Embryonic facial prominence (tissue), 1 donor: ENCODE data around the gene AIP.
"Not testable (repeated sequence)": the region's sequence is repeated elsewhere in the genome, so short reads cannot be mapped to it uniquely, and the experiment has no call there.

ENCODE experiments used
- DNase-seq: peaks from one replicate; pipeline ENCODE4 v3.0.0-alpha.2; 2016; ENCODE audit errors: extremely low spot score

Gene AIP

GRCh38 chr11:67507242-67507863, 24.5 kb downstream of the AIP start:
- no peak for DNase-seq

DNA sequence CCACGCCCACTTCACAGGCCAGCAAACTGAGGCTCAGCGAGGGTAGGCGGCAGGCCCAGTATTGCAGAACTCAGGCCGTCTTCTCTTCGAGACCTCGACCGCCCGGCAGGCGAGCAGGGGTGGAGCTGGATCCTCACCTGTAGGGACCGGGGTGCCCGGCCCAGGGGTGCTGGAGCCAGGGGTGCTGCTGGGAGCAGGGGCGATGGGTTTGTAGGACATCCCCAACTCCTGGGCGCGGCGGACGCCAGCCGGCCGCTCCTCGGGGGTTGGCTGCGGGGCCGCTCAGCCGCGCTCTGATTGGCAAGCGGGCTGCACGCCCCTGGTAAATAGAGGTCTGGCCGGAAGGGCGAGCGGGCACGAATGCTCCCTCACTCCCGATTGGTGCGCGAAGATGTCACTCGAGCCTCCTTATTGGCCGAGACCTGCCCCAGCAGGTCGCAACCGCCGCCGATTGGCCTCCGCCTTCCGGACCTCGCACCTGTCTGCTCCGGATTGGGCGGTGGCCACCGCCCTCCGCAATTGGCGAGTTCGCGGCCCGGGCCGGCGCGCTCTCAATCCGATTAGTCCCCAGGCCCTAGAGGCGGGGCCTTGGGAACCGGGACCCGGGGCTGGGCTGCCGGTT, 25.1 kb downstream of the AIP start, which contains the start of gene CDK2AP2:
CDK2AP2 (minus strand) TSS at position 299 of the 622 bp plus-strand sequence; CDS start at position 219, 80 bp downstream.
- peak; percentile 90 for DNase-seq

GRCh38 chr11:67508486-67509121, 25.8 kb downstream of the AIP start:
- peak; percentile 92 for DNase-seq

- no peak for DNase-seq
Measured at GRCh38 chr11:67510023-67510345, 27.2 kb downstream of the AIP start.

- DNase-seq = not testable (repeated sequence)
Measured at GRCh38 chr11:67511558-67511957, 28.7 kb downstream of the AIP start.

GRCh38 chr11:67514116-67514515, 31.3 kb downstream of the AIP start:
- DNase-seq = no peak

GRCh38 chr11:67516806-67517205, 34.0 kb downstream of the AIP start:
- DNase-seq = no peak

GRCh38 chr11:67517784-67518552, 35.1 kb downstream of the AIP start:
- DNase-seq = no peak

DNA sequence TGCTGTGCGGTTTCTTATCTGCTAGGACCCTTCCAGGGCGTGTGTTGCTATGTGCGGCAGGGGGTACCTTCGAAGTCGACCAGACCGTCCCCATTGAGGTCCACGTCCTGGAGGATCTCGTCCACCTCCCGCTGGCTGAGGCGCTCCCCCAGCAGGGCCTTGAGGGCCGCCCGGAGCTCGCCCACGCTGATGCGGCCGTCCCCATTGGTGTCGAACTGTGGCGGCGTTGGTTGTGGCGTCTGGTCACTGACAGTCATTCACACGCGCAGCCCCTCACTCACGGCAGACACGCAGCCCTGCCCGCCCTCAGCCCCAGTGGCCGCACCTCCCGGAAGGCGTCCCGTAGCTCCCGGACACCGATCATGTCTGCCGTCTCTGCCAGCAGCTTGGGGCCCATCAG, 36.9 kb downstream of the AIP start:
- DNase-seq = no peak

DNA sequence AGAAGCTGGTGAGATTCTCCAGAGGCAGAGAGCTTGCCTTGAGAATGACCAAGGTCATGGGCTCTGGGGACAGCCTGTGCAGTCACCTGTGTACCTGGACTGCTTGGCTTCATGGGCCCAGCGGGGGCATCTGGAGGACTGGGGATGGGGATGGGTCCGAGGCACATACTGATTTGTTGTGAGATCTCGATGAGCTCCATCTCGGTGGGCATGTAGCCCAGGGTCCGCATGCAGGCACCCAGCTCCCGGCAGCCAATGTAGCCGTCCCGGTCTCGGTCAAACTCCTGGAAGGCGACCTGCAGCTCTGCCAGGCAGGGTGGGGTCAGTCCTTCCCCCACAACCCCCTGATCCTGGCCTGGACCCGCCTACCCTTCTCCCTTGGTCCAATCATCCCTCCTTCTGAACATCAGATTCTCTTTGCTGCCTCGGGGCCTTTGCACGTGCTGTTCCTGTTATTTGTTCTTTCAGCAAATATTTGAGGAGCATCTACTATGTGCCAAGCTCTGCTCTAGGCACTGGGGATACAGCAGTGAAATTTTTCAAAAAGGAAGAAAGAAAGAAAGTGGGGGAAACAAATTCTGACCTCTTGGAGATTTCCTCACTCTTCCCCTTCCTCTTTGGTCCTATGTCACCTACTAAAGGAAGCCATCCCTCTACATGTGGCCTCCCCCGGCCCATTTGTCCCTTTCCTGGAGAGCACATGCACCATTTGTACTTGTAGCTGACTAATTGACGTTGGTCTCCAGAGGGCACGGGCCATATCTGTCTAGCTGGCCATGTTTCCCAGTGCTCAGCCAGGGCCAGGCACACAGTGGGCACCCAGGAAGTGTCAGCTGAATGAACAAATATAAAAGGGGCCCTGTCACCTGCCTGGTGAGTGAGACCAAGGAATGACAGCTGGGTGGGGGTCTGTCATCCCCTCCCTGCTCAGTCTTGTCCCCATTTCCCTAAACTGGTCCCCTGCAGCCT, 38.3 kb downstream of the AIP start:
- DNase-seq = no peak

GRCh38 chr11:67521924-67522323, 39.1 kb downstream of the AIP start:
- no peak for DNase-seq

- DNase-seq = no peak
Measured at GRCh38 chr11:67522338-67522737, 39.5 kb downstream of the AIP start.

DNA sequence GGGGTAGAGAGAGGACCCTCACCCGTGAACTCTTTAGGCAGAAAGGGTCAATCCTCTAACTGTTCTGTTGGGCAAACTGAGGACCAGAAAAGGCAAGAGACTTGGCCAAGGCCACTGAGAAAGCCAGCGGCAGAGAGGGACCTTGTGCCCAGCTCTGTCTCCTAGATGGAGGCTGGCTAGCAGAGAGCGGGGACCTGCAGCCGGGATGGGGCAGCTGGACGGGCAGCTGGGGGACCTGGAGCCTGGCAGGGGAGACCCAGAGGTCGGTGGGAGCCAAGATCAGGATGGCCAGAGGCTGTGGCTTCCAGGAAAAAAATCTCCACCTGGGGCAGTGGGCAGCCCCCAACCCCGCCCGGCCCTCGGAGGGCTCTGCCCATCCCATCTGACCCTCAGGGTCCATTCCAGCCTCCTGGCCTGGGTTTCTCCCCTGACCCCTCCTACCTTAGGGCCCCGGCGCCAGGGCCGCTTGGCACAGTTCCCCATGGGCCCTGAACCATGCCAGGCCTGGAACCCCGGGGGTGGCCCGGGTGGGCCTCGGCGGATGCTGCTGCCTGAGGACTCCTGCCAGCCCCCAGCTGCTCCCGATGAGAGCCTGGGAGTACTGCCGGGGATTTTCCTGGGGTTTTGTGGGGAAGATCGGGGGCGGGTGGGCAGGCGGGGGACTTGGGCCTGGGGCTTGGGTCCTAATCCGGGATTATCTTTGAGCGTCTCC, 40.2 kb downstream of the AIP start, which contains the start of gene CABP2:
CABP2 (minus strand) TSS at position 603 of the 712 bp plus-strand sequence; CDS start at position 483, 120 bp downstream.
- DNase-seq = no peak

GRCh38 chr11:67523556-67524479, 41.0 kb downstream of the AIP start:
- DNase-seq = no peak

GRCh38 chr11:67524480-67524808, 41.6 kb downstream of the AIP start:
- no peak for DNase-seq

DNA sequence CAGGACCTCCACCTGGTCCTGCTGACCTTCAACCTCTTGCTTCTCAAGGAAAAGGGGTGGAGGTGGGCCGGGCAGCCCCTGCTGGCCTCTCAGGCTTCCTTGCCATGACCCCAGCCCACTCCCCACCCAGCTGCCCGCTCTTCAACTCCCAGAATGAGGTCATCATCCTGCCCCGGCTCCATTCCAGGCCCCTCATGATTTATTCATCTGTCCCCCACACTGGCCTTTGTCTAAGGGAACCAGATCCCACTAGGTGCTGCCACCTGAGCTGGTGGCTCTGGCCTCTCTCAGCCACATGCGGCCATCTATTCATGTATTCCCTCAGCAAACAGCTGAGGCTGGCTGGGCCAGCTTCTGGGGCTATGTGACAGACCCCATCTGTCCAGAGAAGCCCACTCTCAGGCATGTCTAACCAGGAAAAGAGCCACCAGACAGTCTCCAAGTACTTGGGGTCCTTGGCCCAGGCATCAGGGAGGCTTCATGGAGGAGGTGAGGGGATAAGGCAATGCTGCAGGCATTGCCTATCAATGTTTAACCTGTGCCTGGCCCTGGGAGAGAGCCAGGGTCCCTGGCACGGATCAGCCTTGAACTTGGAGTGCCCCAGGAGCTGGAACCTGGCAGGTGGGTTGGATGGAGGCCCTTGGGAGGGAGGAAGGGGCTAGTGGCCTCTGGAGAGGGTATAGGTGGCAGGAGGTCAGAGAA, 42.6 kb downstream of the AIP start:
- no peak for DNase-seq

DNA sequence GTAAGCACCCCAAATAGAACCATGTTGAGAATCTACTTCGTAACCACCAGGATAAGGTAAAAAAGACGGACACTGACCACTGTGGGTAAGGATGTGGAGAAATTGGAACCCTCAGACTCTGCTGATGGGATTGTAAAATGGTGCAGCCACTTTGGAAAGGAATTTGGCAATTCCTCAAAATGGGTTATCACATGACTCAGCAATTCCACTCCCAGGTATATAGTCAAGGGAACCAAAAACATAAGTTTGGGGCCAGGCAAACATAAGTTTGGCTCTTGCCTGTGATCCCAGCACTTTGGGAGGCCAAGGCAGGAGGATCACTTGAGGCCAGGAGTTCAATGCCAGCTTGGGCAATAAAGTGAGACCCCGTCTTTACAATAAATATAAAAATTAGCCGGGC, 45.5 kb downstream of the AIP start:
- DNase-seq = no peak

- DNase-seq = no peak
Measured at GRCh38 chr11:67530282-67530592, 47.4 kb downstream of the AIP start.

DNA sequence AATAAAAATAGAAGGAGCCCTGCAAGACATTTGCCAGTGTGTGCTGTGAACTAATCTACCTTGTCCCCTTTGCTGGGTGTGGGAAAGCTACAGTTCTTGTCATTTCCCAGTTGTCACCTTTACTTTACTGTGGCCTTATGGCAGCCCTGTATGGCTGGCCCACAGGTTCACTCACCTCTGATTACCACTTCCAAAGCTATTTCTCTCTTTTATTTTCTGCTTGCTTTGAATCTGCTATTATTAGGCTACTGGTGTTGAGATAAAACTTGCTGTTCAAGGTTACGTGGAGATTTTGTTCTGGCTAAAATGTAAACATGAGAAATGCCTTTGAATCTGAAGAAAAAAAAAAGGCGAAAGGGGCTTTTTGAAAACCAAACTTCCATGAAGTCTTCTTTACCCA, 50.1 kb downstream of the AIP start:
- no peak for DNase-seq
